Activated T-helper 17 cell treated with anti-CD3 and anti-CD28 coated beads, Interleukin-2, amount 50 U/mL, for 72 hours (primary cell): ENCODE data around the gene RHD. TPM values are rescaled to one million over a fixed set of nuclear protein-coding genes. Genes with fewer than 3 reads are reported as not detected.
"Not testable (repeated sequence)": the region's sequence is repeated elsewhere in the genome, so short reads cannot be mapped to it uniquely, and the experiment has no call there.

Experiments
- ATAC-seq: fragments of 150-1000 bp; cut with Tn5 transposase; replicated peaks from 2 replicates; pipeline ENCODE4 v1.10.0; 2021; ENCODE audit warnings: mild to moderate bottlenecking, moderate library complexity
- H3K27ac Mint-ChIP-seq: one replicate; pipeline ENCODE4 v1.8.0; 2022; ENCODE audit warnings: mixed read lengths
- H3K27me3 Mint-ChIP-seq: one replicate; pipeline ENCODE4 v1.8.0; 2022; ENCODE audit warnings: mixed read lengths
- H3K36me3 Mint-ChIP-seq: one replicate; pipeline ENCODE4 v1.8.0; 2022; ENCODE audit warnings: low read depth, mild to moderate bottlenecking, mixed read lengths
- H3K4me1 Mint-ChIP-seq: one replicate; pipeline ENCODE4 v1.8.0; 2022; ENCODE audit warnings: mixed read lengths
- H3K4me3 Mint-ChIP-seq: one replicate; pipeline ENCODE4 v1.8.0; 2022; ENCODE audit warnings: mild to moderate bottlenecking, mixed read lengths
- H3K9me3 Mint-ChIP-seq: one replicate; pipeline ENCODE4 v1.8.0; 2022; ENCODE audit warnings: mixed read lengths
- total RNA-seq, 2 donors: library from RNA; stranded (reverse); gene quantifications; one replicate each; pipeline ENCODE4 v1.2.3, GENCODE V29; 2022

The RHD gene
- total RNA-seq, 2 donors from 2014 or later: 0.11 TPM; not detected in 1

DNA sequence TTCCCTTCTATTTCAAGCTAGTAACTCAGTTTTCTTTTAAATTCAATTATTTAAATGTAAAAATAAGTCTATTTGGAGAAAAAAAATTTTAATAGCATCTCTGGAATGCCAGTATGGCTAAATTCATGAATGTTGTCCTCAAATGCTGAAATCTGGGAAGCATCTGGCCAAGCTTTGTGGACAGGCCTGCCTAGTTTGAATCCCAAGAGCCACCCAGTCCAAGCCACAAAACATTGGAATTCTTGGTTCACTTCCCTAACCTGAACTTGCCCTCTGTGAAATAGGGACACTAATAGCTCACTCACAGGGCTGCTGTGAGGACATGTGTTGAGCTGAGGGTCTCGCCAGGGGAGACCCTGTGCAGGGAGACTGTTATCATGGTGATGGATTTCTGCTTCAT lies 37.2 kb downstream of the RHD start:
- H3K27ac Mint-ChIP-seq, H3K4me3 Mint-ChIP-seq, H3K4me1 Mint-ChIP-seq, H3K9me3 Mint-ChIP-seq, H3K27me3 Mint-ChIP-seq, ATAC-seq: not testable (repeated sequence)
- peaks cover 43% of the 10 kb centered on the region for H3K36me3 Mint-ChIP-seq

DNA sequence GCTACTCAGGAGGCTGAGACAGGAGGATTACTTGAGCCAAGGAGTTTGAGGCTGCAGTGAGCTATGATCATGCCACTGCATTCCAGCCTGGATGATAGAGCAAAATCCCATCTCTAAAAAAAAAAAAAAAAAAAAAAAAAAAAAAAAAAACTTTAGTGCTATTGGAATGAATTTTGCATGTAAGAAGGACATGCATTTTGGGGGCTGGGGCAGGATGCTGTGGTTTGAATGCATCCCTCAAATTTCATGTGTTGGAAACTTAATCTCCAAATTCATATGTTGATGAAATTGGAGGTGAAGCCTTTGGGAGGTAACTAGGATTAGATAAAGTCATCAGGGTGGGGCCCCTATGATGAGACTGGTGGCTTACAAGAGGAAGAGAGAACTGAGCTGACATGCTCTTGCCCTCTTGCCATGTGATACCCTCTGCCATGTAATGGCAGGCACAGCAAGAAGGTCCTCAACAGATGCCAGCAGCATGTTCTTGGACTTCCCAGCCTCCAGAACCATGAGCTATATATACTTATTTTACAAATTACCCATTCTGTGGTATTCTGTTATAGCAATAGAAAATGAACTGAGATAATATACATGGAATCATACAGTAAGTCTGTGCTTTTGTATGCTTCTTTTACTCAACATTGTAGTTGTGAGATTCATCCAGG lies 40.6 kb downstream of the RHD start:
- not testable (repeated sequence) for ATAC-seq, H3K9me3 Mint-ChIP-seq, H3K4me1 Mint-ChIP-seq, H3K27me3 Mint-ChIP-seq, H3K4me3 Mint-ChIP-seq, H3K27ac Mint-ChIP-seq
- peaks cover 43% of the 10 kb centered on the region for H3K36me3 Mint-ChIP-seq

DNA sequence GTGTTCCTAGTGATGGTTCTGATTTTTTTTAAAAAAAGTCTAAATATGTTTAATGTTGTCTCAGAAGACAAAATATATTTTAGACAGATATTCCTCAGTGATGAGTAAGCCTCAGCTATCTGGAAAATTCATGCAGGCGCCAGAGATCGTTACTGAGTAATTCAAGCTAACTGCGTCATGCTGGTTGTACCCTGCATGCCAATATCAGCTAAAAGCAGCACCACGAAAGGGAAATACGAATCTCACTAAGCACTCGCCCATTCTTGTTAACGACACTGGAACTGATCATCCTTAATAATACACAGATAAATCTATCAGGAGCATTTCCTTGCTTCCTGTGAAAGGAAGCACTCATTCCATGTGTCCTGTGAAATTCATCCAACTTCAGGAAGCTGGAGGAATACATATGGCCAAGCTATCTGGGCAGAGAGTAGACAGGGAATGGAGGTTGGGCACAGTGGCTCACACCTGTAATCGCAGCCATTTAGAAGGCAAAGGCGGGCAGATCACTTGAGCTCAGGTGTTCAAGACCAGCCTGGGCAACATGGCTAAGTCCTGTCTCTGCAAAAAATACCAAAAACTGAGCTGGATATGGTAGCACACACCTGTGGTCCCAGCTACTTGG lies 48.1 kb downstream of the RHD start:
- not testable (repeated sequence) for H3K27me3 Mint-ChIP-seq, H3K4me1 Mint-ChIP-seq, H3K27ac Mint-ChIP-seq, H3K9me3 Mint-ChIP-seq, ATAC-seq, H3K4me3 Mint-ChIP-seq
- peaks cover 34% of the 10 kb centered on the region for H3K36me3 Mint-ChIP-seq

DNA sequence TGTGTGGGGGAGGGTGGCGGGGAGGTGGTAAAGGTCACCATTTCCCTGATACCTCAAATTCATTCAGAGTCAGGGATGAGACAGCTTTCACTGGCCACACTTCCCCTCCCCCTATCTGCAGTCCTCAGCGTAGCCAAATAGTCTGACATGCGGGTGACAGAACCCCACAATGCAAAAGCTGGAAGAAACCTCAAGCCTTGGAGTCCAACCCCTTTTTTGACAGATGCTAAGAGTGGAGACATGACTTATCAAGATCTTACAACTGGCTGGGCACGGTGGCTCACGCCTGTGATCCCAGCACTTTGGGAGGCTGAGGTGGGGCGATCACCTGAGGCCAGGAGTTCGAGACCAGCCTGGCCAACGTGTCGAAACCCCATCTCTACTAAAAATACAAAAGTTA lies 49.8 kb downstream of the RHD start:
- not testable (repeated sequence) for ATAC-seq

DNA sequence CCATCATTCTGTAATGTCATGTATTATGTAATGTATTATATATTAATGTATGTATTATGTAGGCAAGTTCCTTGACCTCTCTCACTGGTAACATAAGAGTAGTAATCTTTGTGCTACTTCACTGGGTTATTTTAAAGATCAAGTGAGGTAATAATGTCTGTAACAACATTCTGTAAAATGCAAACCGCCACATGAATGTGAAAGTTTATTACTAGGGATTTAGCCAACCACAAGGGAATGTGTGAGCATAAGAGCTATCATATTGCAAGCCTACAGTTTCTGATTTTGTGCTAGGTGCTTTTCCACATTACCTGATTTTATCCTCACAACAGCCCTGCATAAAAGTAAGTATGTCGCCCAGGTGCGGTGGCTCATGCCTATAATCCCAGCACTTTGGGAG lies 52.1 kb downstream of the RHD start:
- H3K9me3 Mint-ChIP-seq, H3K4me3 Mint-ChIP-seq, H3K27ac Mint-ChIP-seq, ATAC-seq, H3K4me1 Mint-ChIP-seq, H3K27me3 Mint-ChIP-seq: not testable (repeated sequence)
- peaks cover 18% of the 10 kb centered on the region for H3K36me3 Mint-ChIP-seq

More for the DNA sequence above, 49.8 kb downstream of the RHD start:
- not testable (repeated sequence) for H3K4me1 Mint-ChIP-seq, H3K27ac Mint-ChIP-seq, H3K9me3 Mint-ChIP-seq, H3K4me3 Mint-ChIP-seq, H3K27me3 Mint-ChIP-seq
- H3K36me3 Mint-ChIP-seq: peaks cover 29% of the 10 kb centered on the region

DNA sequence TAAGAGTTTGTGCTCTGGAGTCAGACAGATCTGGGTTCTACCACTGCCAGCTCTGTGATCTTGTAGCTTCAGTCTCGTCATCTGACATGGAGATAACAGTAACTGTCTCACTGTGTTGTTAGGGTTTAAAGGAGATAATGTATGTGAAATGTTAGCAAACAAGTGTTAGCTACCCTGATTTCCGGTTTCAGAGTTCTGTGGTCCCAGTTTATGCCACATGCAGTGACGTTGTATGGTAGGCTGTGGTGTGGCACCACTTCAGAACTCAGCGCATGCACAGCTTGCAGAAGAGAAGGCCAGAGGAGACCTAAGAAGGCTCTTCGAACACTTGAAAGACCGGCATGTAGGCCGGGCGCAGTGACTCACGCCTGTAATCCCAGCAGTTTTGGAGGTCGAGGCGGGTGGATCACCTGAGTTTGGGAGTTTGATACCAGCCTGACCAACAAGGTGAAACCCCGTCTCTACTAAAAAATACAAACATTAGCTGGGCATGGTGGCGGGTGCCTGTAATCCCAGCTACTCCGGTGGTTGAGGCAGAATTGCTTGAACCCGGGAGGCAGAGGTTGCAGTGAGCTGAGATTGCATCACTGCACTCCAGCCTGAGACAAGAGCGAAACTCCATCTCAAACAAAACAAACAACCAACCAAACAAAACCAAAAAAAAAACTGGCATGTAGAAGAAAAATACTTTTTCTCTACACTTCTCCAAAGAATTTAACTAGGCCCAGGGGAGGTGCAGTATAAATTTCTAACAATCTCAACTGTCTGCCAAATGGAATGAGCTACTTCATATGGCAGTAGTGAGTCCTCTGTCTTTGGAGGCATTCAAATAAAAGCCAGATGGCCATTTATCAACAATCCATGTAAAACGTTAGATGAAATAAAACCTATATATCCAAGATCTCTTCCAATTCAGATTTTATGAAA lies 55.8 kb downstream of the RHD start:
- peak; percentile 77 for ATAC-seq
- H3K4me3 Mint-ChIP-seq, H3K27ac Mint-ChIP-seq, H3K4me1 Mint-ChIP-seq, H3K9me3 Mint-ChIP-seq, H3K27me3 Mint-ChIP-seq: not testable (repeated sequence)
- H3K36me3 Mint-ChIP-seq: peaks cover 16% of the 10 kb centered on the region

DNA sequence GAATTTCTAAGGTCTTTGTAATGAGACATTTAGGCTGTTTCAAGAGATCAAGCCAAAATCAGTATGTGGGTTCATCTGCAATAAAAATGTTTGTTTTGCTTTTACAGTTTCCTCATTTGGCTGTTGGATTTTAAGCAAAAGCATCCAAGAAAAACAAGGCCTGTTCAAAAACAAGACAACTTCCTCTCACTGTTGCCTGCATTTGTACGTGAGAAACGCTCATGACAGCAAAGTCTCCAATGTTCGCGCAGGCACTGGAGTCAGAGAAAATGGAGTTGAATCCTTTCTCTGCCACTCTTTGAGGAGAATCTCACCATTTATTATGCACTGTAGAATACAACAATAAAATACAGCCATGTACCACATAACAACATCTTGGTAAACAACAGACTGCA lies 56.5 kb downstream of the RHD start:
- ATAC-seq, H3K27ac Mint-ChIP-seq, H3K9me3 Mint-ChIP-seq, H3K4me3 Mint-ChIP-seq, H3K27me3 Mint-ChIP-seq, H3K4me1 Mint-ChIP-seq: not testable (repeated sequence)
- peaks cover 23% of the 10 kb centered on the region for H3K36me3 Mint-ChIP-seq

DNA sequence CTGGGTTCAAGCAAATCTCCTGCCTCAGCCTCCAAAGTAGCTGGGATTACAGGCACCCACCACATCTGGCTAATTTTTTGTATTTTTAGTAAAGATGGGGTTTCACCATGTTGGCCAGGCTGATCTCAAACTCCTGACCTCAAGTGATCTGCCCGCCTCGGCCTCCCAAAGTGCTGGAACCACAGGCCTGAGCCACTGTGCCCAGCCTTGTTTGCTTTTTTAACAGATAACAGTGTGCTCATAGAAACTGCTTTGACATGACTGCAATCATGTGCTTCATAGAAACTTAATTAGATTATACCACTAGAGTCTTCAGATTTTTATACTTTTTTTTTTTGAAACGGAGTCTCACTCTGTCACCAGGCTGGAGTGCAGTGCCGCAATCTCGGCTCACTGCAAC lies 57.0 kb downstream of the RHD start:
- not testable (repeated sequence) for H3K27me3 Mint-ChIP-seq, ATAC-seq, H3K9me3 Mint-ChIP-seq, H3K4me1 Mint-ChIP-seq
- H3K36me3 Mint-ChIP-seq: peaks cover 28% of the 10 kb centered on the region
- peak overlapping the region; percentile 75 for H3K4me3 Mint-ChIP-seq
- H3K27ac Mint-ChIP-seq: peak overlapping the region; percentile 90

DNA sequence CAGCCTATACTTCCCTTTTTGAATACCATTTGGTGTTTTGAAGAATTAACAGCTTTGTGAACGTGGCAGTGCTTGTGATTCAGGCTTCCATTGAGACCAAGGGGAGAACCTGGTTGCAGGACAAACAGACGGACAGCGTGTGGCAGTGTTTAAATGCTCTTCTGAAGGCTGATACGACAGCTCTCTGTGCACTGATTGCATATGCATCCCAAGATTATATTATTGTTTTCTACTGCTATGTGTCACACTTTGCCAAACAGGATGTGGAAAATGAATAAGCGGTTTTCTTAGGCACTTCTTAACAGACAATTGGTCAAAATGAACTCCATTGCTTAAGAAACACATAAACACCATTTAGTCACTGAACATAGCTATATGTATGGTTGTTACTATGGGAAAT lies 57.6 kb downstream of the RHD start:
- H3K27me3 Mint-ChIP-seq, H3K9me3 Mint-ChIP-seq: not testable (repeated sequence)
- H3K4me1 Mint-ChIP-seq: peaks cover 11% of the 10 kb centered on the region
- peaks cover 32% of the 10 kb centered on the region for H3K36me3 Mint-ChIP-seq
- peak; percentile 88 for ATAC-seq
- peak overlapping the region; percentile 90 for H3K27ac Mint-ChIP-seq
- H3K4me3 Mint-ChIP-seq: peak overlapping the region; percentile 75

DNA sequence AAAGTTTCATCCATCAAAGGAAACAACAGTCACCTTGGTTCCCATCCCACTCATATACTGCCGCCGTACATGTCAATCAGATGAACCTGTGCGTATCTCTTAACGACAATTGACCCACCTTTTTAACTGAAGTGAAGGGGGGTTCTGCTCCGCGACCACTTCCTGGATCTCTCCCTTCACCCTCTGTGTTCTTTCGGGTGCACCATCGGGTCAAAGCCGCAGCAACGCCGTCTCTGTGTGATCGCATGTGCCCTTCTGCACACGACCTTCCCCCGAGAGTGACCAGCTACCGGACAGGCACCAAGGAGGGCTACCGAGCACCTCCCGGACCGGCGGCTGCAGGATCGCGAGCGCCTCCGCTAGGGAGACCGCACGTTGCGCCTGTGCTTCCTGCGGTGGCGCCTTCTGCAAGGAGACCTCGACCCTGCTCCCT lies 64.6 kb downstream of the RHD start:
- Mint-ChIP-seq H3K36me3 (peaks cover 59% of the 10 kb centered on the region), H3K4me3 (peak overlapping the region; percentile 98), H3K27ac (peak overlapping the region; percentile 96), H3K4me1 (peaks cover 10% of the 10 kb centered on the region)
- H3K27me3 Mint-ChIP-seq, H3K9me3 Mint-ChIP-seq: not testable (repeated sequence)
- peak; percentile 15 for ATAC-seq

DNA sequence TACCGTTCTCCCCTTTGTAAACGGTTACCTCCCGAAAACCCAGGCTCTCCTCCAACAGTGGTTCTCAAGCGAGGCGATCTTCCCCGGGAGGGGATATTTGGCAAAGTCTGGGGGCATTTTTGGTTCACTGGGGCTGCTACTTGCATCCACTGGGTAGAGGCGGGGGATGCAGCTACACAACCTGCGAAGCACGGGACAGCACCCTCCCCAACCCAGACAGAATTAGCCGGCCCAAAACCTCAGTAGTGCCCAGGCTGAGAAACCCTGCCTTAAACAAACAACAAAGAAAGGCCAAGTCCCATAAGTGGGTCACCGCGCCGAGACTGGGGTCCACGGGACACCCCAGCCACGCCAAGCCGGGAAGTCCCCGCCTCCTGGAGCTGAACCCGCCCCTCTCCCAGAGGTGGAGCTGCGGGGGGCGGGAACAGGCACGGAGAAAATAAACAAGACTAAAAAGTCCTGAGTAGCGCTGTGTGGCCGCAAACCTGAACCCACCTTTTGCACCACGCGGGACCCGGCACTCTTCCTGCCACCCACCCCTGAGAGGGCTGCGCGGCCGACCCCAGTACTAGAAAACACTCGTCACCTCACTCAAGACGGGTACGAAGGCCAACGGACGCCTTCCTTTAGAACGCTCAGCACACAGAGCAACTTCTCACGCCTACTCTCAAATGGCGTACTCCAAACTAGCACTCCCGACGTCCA lies 65.3 kb downstream of the RHD start:
- Mint-ChIP-seq H3K4me1 (peaks cover 10% of the 10 kb centered on the region), H3K36me3 (peaks cover 62% of the 10 kb centered on the region), H3K27ac (peak overlapping the region; percentile 80), H3K4me3 (peak overlapping the region; percentile 89)
- ATAC-seq: peak; percentile 68
- not testable (repeated sequence) for H3K9me3 Mint-ChIP-seq, H3K27me3 Mint-ChIP-seq

DNA sequence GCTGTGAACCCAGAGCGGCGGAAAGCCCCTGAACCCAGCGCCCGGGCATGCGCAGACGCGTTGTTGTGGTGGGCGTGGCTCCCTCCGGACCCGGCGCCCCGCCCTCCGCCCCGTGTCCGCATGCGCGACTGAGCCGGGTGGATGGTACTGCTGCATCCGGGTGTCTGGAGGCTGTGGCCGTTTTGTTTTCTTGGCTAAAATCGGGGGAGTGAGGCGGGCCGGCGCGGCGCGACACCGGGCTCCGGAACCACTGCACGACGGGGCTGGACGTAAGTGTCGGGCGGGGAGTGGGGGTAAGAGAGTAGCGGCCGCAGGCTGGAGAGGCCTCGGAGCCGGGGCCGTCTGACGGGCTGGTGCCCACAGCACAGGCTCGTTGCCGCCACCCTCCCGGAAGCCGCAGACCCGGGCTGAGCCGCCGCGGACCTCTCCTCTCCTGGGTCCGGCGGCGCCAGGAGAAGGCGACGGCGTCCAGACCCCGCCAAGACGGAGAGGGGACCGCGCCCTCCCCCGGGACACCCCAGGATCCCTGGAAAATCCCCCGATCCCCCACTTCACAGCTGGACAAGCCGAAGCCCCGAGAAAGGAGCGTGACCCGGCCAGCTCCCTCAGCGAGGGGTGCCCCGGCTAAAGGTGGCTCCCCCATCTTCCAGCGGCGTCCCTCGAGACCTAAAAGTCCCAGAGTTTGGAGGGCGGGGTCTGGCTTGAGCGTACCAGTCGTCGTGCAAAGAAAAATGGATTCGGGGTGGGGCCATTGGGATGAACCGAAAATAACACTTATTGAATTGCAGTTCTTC lies 66.1 kb downstream of the RHD start, which contains the start of gene TMEM50A:
Gene TMEM50A (plus strand): TSS at position 147 of the 794 bp plus-strand sequence. CDS start 2,153 bp downstream, outside the sequence.
- peak; percentile 77 for ATAC-seq
- Mint-ChIP-seq H3K27ac (peak within 1 kb of the TSS; percentile 96), H3K4me1 (peaks cover 12% of the 10 kb centered on the region), H3K27me3 (no peaks in the 10 kb centered on the region), H3K36me3 (peaks cover 63% of the 10 kb centered on the region), H3K4me3 (peak within 1 kb of the TSS; percentile 98), H3K9me3 (no peaks in the 10 kb centered on the region)

DNA sequence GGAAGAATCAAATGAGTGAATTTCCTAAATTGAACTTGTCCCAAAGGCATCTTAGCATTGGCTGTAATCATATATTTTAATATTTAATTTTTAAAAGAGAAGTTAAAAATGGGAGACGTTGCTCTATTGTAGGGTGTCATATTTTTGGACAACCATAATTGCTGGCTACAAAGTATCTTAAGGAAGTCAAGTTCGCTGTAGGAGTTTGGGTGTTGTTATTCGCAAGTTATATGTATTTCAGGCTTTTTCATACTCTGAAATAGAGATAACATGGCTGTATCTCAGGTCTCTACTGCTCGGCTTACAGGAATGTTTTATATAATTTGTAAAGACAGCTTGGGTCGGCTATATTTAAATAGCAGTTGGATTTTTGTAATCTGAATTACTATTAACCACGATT lies 66.7 kb downstream of the RHD start:
- Mint-ChIP-seq H3K4me3 (peak overlapping the region; percentile 89), H3K36me3 (peaks cover 63% of the 10 kb centered on the region), H3K4me1 (peaks cover 17% of the 10 kb centered on the region), H3K27ac (peak overlapping the region; percentile 80), H3K9me3 (no peaks in the 10 kb centered on the region), H3K27me3 (no peaks in the 10 kb centered on the region)
- no peak for ATAC-seq
